PC-3 (cell line): Measurements from ENCODE around the gene SLC17A7. TPM values are rescaled to one million over a fixed set of nuclear protein-coding genes. Genes with fewer than 3 reads are reported as not detected.

Experiments used
- ATAC-seq: fragments of 200-7000 bp; cut with Tn5 transposase; 2 replicates; pipeline ENCODE4 v1.9.1; 2020; ENCODE audit warnings: mild to moderate bottlenecking, moderate library complexity
- BruUV-seq: library from RNA; stranded (reverse); fragments of 400-500 nt; replicated peaks from 2 replicates; lab custom pipeline; 2021; lab: Mats Ljungman, UMichigan
- CTCF ChIA-PET: fragments of 300-600 bp; sonication (Branson Sonifier 250); formaldehyde crosslinking; loops from one replicate; lab custom pipeline; 2022; ENCODE audit warnings: antibody characterized with exemption; lab: Charles Lee
- POLR2A ChIA-PET: fragments of 300-600 bp; sonication (Branson Sonifier 250); formaldehyde crosslinking; loops from one replicate; lab custom pipeline; 2022; ENCODE audit warnings: antibody characterized with exemption; ENCODE audit not compliant: unreplicated experiment; lab: Charles Lee
- DNase-seq: peaks from one replicate; pipeline ENCODE4 v3.0.0-alpha.2; 2015
- H2AFZ ChIP-seq: fragments of 300-600 bp; sonication (generic); 2 replicates; pipeline ENCODE4 v1.6.0; 2016; ENCODE audit warnings: antibody characterized with exemption, low read length
- H3F3A ChIP-seq: fragments of 300-600 bp; sonication (generic); one replicate; pipeline ENCODE4 v1.6.0; 2017; ENCODE audit warnings: antibody characterized with exemption, low read length, control low read depth, mild to moderate bottlenecking; ENCODE audit not compliant: unreplicated experiment
- H3K27ac ChIP-seq: fragments of 300-600 bp; sonication (generic); 2 replicates; pipeline ENCODE4 v1.5.1; 2016; ENCODE audit warnings: mild to moderate bottlenecking, low read length
- H3K27me3 ChIP-seq: fragments of 300-600 bp; sonication (generic); 2 replicates; pipeline ENCODE4 v1.6.1; 2016; ENCODE audit warnings: low read length, mixed read lengths
- H3K36me3 ChIP-seq: fragments of 300-600 bp; sonication (generic); 2 replicates; pipeline ENCODE4 v1.6.1; 2016; ENCODE audit warnings: low read depth, mixed run types, low read length, mixed read lengths
- H3K4me1 ChIP-seq: fragments of 300-600 bp; sonication (generic); 2 replicates; pipeline ENCODE4 v1.5.1; 2016; ENCODE audit warnings: low read length; ENCODE audit not compliant: insufficient read depth
- H3K4me2 ChIP-seq: fragments of 300-600 bp; sonication (generic); 2 replicates; pipeline ENCODE4 v1.6.0; 2016; ENCODE audit warnings: low read length
- H3K4me3 ChIP-seq: fragments of 300-600 bp; sonication (generic); 2 replicates; pipeline ENCODE4 v1.5.1; 2016; ENCODE audit warnings: mild to moderate bottlenecking, low read length, mixed read lengths
- H3K79me2 ChIP-seq: fragments of 300-600 bp; sonication (generic); 2 replicates; pipeline ENCODE4 v1.6.1; 2017; ENCODE audit warnings: low read length, mixed read lengths
- H3K9ac ChIP-seq: fragments of 300-600 bp; sonication (generic); 2 replicates; pipeline ENCODE4 v1.6.0; 2016; ENCODE audit warnings: mild to moderate bottlenecking, low read length
- H3K9me2 ChIP-seq: fragments of 300-600 bp; sonication (generic); replicated peaks from 2 replicates; pipeline ENCODE4 v1.6.1; 2016; ENCODE audit warnings: mixed run types, low read length, mixed read lengths
- H3K9me3 ChIP-seq: fragments of 300-600 bp; sonication (generic); 2 replicates; pipeline ENCODE4 v1.6.1; 2016; ENCODE audit warnings: low read length, mixed read lengths
- H4K20me1 ChIP-seq: fragments of 300-600 bp; sonication (generic); 2 replicates; pipeline ENCODE4 v1.6.1; 2016; ENCODE audit warnings: low read length, mixed read lengths
- CTCF ChIP-seq: fragments of 300-600 bp; sonication (generic); conservative IDR thresholded peaks from 2 replicates; pipeline ENCODE4 v1.5.1; 2017; ENCODE audit warnings: antibody characterized with exemption, low read depth, mild to moderate bottlenecking, low read length
- EZH2 ChIP-seq: fragments of 300-600 bp; sonication (generic); IDR thresholded peaks from one replicate; pipeline ENCODE4 v1.6.1; 2017; ENCODE audit warnings: antibody characterized with exemption, mild to moderate bottlenecking, low read length; ENCODE audit not compliant: unreplicated experiment
- EZH2phosphoT487 ChIP-seq: fragments of 300-600 bp; sonication (generic); IDR thresholded peaks from 2 replicates; pipeline ENCODE4 v1.6.1; 2018; ENCODE audit warnings: mild to moderate bottlenecking, antibody characterized with exemption, low read length, borderline replicate concordance
- intact Hi-C: fragments of 100-400 bp; cut with micrococcal nuclease; formaldehyde crosslinking; loops from 2 replicates; pipeline ENCODE4 v1.9.0; 2023
- total RNA-seq: library from RNA; depleted of rRNA; stranded (reverse); fragments of >200 nt; gene quantifications from 2 replicates; pipeline ENCODE4 v1.2.3, GENCODE V29; 2014; rRNA removed

The SLC17A7 gene
- total RNA-seq, 1 experiment from 2014 or later = 0.11 TPM

DNA sequence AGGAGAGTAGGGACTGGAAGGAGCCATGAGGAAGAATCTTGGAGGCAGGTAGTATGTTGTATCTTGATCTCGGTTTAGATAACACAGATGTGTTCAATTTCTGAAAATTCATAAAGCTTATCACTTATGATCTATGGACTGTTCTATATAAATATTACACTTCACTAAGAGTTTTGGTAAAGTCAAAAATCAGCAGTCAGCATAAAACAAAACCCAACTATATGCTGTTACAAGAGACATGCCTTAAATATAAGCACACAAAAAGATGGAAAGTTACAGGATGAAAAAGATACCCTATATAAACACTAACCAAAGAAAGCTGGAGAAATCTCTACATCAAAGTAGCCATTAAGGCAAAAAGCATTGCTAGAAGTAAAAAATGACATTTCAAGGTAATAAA lies 57.7 kb downstream of the SLC17A7 start:
- H4K20me1 ChIP-seq = no peaks in the 10 kb centered on the region
- H2AFZ ChIP-seq = no peak overlapping the region
- no peaks in the 10 kb centered on the region for H3K4me1 ChIP-seq
- H3K36me3 ChIP-seq = no peaks in the 10 kb centered on the region
- TF ChIP-seq EZH2phosphoT487 (no peak), CTCF (no peak), EZH2 (no peak)
- H3K9ac ChIP-seq = no peak overlapping the region
- H3K9me2 ChIP-seq = no peaks in the 10 kb centered on the region
- H3K79me2 ChIP-seq = no peaks in the 10 kb centered on the region
- CTCF ChIA-PET = no interaction called here
- peaks cover 7% of the 10 kb centered on the region for H3K9me3 ChIP-seq
- DNase-seq = no peak
- no TSS peak for BruUV-seq
- no peak overlapping the region for H3K4me2 ChIP-seq
- no peaks in the 10 kb centered on the region for H3F3A ChIP-seq
- no peak for ATAC-seq
- no peak overlapping the region for H3K4me3 ChIP-seq
- intact Hi-C loops = no loop called here
- no peaks in the 10 kb centered on the region for H3K27me3 ChIP-seq
- POLR2A ChIA-PET = no interaction called here
- H3K27ac ChIP-seq = no peak overlapping the region

DNA sequence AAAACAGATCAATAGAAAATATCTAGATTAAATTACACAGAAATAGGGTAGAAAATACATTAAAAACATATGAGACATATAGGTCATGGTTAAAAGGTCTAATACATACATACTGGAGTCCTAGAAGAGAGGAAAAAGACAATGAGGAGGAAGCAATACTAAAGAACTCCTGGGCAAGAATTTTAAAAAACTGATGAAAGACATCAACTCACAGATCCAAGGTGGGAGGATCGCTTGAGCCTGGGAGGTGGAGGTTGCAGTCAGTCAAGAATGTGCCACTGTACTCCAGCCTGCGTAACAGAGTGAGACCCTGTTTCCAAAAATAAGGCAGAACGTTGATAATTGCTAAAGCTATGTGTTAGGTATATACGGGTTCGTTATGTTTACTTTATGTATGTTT lies 58.7 kb downstream of the SLC17A7 start:
- ChIA-PET POLR2A (no interaction called here), CTCF (no interaction called here)
- ATAC-seq (no peak), DNase-seq (no peak)
- H3F3A ChIP-seq = no peaks in the 10 kb centered on the region
- TF ChIP-seq CTCF (no peak), EZH2phosphoT487 (no peak), EZH2 (no peak)
- H3K27me3 ChIP-seq = no peaks in the 10 kb centered on the region
- H3K9ac ChIP-seq = no peak overlapping the region
- no peaks in the 10 kb centered on the region for H4K20me1 ChIP-seq
- no peaks in the 10 kb centered on the region for H3K36me3 ChIP-seq
- H3K9me3 ChIP-seq = peaks cover 7% of the 10 kb centered on the region
- H3K9me2 ChIP-seq = no peaks in the 10 kb centered on the region
- H3K79me2 ChIP-seq = no peaks in the 10 kb centered on the region
- H3K4me1 ChIP-seq = no peaks in the 10 kb centered on the region
- H3K4me2 ChIP-seq = no peak overlapping the region
- no TSS peak for BruUV-seq
- H3K4me3 ChIP-seq = no peak overlapping the region
- no peak overlapping the region for H3K27ac ChIP-seq
- H2AFZ ChIP-seq = no peak overlapping the region
- intact Hi-C loops = no loop called here

DNA sequence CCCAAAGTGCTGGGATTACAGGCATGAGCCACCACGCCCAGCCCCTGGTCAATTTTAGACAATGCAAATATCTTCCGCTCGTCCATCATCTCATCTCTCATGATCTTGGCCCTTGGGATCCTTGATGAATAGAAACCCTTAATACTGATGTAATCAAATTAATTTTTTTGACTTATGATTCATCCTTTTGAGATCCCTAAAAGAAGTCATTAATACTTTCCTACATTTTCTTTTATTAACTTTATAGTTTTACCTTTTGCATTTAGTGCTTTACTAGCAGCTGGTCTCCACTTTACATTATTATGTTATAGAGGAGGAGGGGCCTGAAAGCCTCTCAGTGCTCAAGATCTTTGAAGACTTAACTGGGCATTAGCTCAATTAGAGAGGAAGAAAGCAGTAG lies 60.9 kb downstream of the SLC17A7 start:
- Histone ChIP-seq H3F3A (no peaks in the 10 kb centered on the region), H3K36me3 (no peaks in the 10 kb centered on the region), H3K4me2 (no peak overlapping the region), H2AFZ (no peak overlapping the region), H3K27ac (no peak overlapping the region), H3K4me1 (no peaks in the 10 kb centered on the region), H3K79me2 (no peaks in the 10 kb centered on the region), H4K20me1 (no peaks in the 10 kb centered on the region), H3K9me2 (no peaks in the 10 kb centered on the region), H3K9ac (no peak overlapping the region), H3K4me3 (no peak overlapping the region), H3K9me3 (peaks cover 7% of the 10 kb centered on the region), H3K27me3 (no peaks in the 10 kb centered on the region)
- no TSS peak for BruUV-seq
- intact Hi-C loops = no loop called here
- TF ChIP-seq CTCF = no peak
- TF ChIP-seq EZH2phosphoT487 = no peak
- no peak for TF ChIP-seq EZH2
- ATAC-seq (no peak), DNase-seq (no peak)
- CTCF ChIA-PET = no interaction called here
- POLR2A ChIA-PET = no interaction called here

Other genes starting within 250 kb of the SLC17A7 start
- gene SLC6A16, start 116.3 kb downstream of the SLC17A7 start, total RNA-seq = not detected in 2 replicates
- gene CD37, start 106.1 kb downstream of the SLC17A7 start, total RNA-seq = not detected in 2 replicates
- gene TEAD2, start 79.1 kb downstream of the SLC17A7 start, total RNA-seq = 56.2 and 72.2 TPM in 2 replicates
- 2.4 and 4.2 TPM in 2 replicates for gene DKKL1, start 77.7 kb downstream of the SLC17A7 start, total RNA-seq
- not detected in 2 replicates for gene KASH5, start 53.3 kb downstream of the SLC17A7 start, total RNA-seq
- gene PTH2, start 18.1 kb downstream of the SLC17A7 start, total RNA-seq = not detected in 2 replicates
- gene GFY, start 16.1 kb downstream of the SLC17A7 start, total RNA-seq = not detected in 2 replicates
- gene PIH1D1, start 10.3 kb upstream of the SLC17A7 start, total RNA-seq = 171 and 200 TPM in 2 replicates
- gene ALDH16A1, start 11.7 kb upstream of the SLC17A7 start, total RNA-seq = not detected in 2 replicates
- gene FLT3LG, start 32.7 kb upstream of the SLC17A7 start, total RNA-seq = 0.18 and 2.8 TPM in 2 replicates
- gene RPL13A, start 46.1 kb upstream of the SLC17A7 start, total RNA-seq = 3,023 and 3,169 TPM in 2 replicates
- 3,913 and 5,174 TPM in 2 replicates for gene RPS11, start 54.9 kb upstream of the SLC17A7 start, total RNA-seq
- 46.3 and 46.7 TPM in 2 replicates for gene FCGRT, start 71.1 kb upstream of the SLC17A7 start, total RNA-seq
- gene RCN3, start 86.5 kb upstream of the SLC17A7 start, total RNA-seq = 33.7 and 70.4 TPM in 2 replicates
- gene NOSIP, start 139.0 kb upstream of the SLC17A7 start, total RNA-seq = 195 and 214 TPM in 2 replicates
- gene PRRG2, start 139.8 kb upstream of the SLC17A7 start, total RNA-seq = 16.4 and 17.0 TPM in 2 replicates
- gene PRR12, start 149.7 kb upstream of the SLC17A7 start, total RNA-seq = 14.6 and 25.7 TPM in 2 replicates
- 24.0 and 32.0 TPM in 2 replicates for gene RRAS, start 198.6 kb upstream of the SLC17A7 start, total RNA-seq
- gene SCAF1, start 200.7 kb upstream of the SLC17A7 start, total RNA-seq = 46.8 and 78.6 TPM in 2 replicates
- 223 and 236 TPM in 2 replicates for gene IRF3, start 224.3 kb upstream of the SLC17A7 start, total RNA-seq
- gene BCL2L12, start 224.4 kb upstream of the SLC17A7 start, total RNA-seq = 82.5 and 104 TPM in 2 replicates
- gene PRMT1, start 235.7 kb upstream of the SLC17A7 start, total RNA-seq = 625 and 761 TPM in 2 replicates
- 5.0 and 6.3 TPM in 2 replicates for gene ADM5, start 248.1 kb upstream of the SLC17A7 start, total RNA-seq
- 11.5 and 13.6 TPM in 2 replicates for gene CPT1C, start 249.6 kb upstream of the SLC17A7 start, total RNA-seq